NCI-H524 treated with DMSO at 0.1 percent for 48 hours (cell line): ENCODE measurements around the gene EPHB3.
A peak's percentile ranks its signal among the peaks of the same experiment; 100 is the strongest.

Experiments
- DNase-seq: peaks from one replicate; lab custom pipeline; 2025; lab: John Stamatoyannopoulos, UW

The EPHB3 gene

DNA sequence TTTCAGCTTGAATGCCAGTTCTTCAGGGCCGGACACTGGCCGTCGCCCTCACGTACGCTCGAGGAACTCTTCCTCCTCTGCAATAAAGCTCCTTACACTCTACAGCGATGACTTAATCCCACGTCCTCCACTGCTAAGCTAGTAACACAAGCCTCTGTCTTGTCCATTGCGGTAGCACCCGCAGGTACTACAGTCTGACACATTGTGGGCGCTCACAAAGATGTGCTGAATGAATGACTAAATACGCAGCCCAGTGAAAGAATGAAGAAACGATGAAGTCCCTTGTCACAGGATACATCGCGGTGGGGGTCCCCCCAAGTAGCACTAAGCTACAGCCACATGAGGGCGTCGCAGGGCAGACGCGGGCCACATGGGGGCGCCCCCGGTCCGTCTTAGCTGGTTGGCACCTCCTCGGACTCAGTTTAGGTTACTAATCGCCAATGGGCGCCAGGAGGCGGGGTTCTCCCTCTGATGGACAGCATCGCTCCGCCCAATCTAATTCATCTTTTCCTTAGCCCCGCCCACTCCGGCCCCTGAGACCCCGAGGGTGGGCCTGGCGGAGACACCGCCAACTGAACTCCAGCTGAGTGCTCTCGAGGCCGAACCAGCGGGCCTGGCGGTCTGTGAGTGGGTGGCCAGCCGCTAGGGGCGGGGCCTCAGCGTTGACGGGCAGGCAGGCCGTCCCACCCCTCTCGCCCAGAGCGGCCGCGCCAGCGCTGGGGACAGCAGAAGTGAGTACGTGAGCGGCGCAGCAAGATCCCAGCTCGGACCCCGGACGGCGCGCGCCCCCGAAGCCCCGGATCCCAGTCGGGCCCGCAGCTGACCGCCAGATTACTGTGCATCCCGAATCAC, at the start of gene EPHB3:
TSS of gene EPHB3 (plus strand) at position 725 of the 852 bp plus-strand sequence. CDS start 451 bp downstream, outside the sequence.
- DNase-seq = peak; percentile 96

DNA sequence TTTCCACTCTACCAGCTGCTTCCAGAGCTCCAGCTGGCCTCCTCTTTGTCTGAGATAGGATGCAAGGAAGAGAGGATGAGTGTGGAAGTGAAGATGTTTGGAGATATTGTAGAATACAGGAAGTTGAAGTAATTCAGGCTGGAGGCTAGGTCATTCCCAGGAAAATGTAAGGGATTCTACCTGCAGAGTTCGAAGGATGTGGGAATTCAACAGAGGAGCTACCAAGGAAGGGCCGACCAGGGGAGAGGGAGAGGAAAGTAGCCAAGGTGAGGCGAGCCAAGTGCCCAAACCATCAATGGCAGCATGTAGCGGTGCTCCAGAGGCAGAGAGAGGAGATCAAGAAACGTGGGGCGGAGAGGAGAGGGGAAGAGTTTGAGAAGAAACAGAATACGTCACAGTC, 49.0 kb upstream of the EPHB3 start:
- no peak for DNase-seq

DNA sequence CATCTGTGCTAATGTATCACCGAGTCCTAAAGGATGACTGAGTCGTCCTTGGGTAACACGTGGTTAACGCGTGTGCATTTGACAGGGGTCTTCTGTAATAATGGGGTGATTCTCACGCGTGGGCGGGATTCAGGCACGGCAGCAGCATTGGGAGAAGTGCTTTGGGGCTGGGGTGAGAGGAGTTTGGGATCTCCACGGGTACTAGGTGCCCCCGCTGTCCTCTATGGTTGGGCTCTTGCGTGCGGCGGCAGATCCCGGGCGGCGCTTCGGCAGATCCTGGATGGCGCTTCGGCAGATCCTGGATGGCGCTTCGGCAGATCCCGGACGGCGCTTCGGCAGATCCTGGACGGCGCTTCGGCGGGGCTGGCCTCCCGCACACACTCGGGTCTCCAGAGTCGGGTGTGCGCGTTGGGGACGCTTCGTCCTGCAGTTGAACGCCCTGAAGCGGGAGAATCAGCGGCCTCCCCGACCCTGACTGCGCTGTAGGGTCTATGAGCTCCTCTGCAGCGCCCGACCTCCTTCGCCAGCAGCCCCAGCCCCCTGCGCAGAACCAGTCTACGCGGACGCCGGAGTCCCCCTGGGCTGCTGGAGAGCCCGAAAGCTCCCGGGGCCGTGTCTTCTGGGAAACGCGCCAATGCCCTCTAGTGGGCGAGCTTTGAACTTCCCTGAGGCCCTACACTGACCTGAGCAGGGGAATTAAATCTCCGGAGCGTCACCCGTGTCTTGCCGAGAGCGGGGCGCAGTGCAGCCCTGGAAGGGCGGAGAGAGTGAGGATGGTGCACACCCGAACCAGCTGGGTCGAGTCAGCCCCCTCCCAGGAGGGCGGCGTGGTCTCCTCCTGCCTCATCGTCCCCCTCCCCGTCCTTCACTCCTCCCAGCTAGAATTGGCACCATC, 48.1 kb upstream of the EPHB3 start:
- DNase-seq = peak; percentile 53

DNA sequence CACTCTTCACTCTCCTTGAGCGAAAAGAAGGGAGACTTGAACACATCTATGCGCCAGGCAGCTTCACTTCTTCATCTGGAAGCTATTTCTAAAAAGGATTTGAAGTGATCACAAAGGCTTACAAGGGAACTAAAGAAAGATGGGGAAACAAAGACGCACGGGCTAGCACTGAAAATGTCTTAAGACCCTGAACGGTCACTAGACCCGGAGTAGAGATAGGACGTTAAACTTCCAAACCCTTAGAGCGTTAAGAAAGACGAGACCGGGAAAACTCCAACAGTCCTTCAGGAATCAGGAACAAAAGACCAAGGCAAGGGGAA, 47.5 kb upstream of the EPHB3 start:
- no peak for DNase-seq

DNA sequence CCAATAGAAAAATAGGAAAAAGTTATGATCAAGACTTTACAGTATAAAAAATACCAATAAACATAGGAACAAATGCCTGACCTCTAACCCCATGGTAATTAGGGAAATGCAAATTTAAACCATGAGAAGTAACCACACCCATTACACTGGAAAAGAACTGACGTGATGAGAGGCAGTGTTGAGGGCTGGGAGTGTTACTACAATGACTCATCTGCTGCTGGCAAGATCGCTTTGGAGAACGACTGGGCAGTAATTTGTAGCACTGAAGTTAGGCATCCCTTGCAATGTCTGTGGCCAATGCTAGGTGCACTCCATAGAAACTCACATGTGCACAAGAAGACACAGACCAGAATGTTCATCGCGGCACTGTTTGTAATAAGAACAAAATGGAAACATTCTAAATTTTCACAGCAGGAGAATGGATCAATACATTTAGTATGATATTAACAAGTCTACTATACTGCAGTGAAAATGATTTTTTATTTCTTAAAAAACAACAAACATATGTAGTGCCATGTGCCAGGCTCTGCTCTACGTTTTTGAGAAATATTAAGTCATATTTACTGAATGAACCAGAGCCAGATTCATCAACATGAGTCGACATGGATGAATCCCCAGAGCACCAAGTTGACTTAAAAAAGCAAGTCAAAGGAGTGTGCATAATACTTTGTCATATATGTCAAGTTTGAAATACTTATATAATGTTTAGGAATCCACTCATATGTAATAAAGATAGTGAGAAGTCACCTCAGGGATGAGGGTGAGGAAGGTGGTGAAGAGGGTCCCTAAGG, 37.6 kb upstream of the EPHB3 start:
- DNase-seq = no peak

DNA sequence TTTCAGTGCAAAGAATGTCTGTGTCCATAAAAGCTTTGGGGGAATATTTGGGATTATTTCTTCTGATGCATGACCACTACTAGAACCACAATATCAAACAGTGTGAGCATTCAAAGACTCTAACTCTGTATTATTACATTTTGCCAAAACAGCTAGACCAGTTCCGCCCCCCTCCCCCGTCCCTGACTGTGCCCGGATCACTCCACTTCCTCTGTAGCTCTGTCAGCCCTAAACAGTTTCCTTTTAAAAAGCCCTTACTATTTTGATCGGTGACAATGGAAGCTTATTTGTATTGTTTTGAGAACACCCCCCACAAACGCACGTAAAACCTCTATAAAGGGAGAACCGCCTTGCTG, 36.6 kb upstream of the EPHB3 start:
- DNase-seq = no peak

DNA sequence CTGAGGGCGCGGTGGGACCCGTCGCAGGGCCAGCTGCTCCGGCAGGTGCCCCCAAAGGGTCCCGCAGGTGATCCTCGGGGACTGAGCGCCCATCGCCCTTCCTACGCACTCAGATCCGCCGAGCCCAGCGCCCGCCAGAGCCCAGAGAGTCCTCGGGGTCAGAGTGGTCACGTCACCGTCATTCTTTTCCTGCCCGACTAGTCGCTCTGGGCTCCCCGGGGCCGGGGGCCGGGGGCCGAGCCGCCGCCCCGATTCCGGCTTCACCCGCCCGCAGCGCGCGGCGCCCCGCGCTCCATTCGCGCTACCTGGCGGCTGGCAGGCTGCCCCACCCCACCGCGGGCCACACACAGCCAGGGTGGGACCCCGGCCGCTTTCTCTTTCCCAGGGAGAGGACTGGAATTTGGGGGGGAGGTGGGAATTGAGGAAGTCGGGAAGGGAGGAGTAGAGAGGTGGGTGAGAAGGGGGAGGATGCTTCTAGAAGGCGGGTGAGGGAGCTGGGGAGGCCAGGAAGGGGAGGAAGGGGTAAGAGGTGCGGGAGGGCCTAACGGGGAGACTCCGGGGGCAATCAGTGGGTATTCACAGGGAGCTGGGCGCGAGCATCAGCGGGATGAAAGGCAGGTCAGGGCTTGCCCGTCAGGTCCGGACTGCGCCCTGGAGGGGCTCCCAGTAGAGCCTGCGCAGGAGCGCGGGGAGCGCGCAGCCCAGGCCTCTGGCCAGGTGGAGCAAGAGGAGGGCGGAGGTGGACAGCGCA, 36.1 kb upstream of the EPHB3 start:
- no peak for DNase-seq

DNA sequence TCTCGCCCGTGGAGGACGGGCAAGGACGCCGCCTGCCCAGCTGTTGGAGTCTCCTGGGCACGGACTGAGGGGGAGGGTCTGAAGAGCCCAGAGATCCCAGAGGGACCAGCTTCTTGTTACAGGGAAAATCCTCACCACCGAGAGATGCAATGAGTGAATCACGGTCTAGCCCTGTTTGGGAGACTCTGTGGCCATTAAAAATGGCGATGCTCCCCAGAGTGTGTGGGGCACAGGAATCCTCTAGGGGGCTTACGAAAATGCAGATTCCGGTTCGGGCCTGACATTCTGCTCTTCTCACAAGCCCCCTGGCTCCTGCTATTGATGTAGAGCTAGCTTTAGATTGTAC, 35.5 kb upstream of the EPHB3 start:
- no peak for DNase-seq

DNA sequence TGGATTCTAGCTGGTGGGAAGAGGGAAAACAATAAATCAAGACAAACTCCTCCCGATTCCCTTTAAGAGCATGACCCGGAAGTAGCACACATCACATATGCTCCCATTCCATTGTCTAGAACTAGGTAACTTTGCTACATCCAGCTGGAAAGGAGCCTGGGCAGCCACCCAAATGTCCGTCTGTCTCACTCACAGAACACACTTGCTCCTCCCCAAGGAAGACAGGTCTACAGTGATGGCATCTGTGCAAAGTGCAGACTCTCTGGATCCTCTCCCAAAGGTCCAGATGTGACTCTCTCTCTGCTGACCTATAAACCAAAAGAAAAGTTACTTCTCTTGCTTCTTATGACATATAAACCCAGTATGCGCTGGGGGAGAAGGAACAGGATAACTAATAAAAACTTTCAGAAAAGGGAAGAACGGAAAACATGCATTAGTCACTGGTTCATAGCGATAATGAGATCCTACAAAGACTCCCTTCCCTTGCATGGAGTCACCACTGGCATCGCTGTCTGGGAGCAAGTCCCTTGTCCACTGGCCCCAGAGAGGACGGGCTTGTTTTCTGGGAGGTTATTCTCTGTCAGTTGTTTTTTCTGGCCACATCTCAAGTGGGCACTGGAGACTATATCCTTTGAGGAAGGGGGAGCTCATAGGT, 29.8 kb upstream of the EPHB3 start:
- no peak for DNase-seq

DNA sequence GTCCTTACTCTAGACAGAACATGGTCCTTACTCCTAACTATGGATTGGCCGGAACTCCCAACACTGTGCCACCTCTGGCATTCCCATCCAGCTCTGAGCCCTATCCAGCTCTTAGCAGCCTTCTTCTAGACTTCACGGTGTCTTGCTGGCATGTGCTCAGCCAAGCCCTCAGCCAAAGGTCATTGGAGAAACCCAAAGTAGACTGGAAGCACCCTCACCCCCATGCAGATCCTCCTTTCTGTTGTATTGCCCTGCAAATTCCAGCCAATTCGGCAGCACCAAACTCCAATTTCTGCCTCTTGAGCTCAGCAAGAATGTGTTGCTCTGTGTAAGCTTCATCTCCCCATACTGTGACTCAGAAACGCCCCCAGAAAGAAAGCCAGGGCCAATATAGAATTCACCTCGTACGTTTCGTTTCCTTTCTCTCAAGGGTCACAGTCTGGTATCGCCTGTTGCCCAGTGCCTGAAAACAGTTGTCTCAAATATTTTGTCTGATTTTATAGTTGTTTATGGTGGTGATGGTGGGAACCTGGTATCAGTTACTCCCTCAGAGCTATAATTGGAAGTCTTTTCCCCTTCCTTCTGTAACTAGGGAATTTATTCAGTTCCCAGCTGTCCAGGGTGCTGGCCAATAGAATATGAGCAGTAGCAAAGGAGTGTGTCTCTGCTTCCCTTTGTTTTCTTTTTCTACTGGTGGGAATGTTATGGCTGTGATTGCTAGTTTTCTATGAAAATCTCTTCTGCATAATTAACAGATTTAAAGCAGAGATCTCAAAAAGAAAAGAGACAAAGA, 28.4 kb upstream of the EPHB3 start:
- DNase-seq = no peak

DNA sequence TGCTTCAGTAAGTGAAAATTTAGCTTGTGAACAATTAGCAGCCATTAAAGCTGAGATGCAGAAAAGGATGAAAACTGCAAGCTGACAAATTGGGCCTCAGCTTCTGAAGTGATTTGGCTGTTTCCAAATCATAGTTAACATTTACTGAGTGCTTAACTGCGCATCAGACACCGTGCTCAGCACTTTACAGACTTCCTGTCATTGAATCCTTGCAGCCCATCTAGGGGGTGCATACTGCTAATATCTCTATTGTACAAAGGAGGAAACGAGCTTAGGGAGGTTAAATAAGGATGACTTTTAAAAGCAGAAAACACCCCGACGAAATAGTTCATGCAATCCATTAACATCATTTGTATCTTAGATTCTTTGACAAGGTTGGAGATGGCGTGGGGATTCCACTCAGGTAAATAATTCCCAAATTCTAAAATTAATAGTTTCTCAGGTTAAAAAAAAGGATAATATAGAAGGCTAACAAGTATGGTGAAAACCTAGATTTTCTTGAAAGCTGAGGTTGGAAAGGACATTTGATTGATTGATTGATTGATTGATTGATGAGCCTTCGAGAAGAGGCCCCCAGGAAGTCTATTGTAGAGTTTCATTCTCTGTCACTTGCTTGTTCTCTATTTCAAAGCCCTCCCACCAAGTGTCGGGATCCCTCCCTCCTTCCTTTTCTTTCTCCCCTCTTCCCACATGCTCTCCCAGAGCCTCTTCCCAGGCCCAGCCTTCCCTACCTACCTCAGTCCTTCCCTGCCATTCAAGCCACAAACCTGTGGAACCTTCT, 23.5 kb upstream of the EPHB3 start:
- no peak for DNase-seq

DNA sequence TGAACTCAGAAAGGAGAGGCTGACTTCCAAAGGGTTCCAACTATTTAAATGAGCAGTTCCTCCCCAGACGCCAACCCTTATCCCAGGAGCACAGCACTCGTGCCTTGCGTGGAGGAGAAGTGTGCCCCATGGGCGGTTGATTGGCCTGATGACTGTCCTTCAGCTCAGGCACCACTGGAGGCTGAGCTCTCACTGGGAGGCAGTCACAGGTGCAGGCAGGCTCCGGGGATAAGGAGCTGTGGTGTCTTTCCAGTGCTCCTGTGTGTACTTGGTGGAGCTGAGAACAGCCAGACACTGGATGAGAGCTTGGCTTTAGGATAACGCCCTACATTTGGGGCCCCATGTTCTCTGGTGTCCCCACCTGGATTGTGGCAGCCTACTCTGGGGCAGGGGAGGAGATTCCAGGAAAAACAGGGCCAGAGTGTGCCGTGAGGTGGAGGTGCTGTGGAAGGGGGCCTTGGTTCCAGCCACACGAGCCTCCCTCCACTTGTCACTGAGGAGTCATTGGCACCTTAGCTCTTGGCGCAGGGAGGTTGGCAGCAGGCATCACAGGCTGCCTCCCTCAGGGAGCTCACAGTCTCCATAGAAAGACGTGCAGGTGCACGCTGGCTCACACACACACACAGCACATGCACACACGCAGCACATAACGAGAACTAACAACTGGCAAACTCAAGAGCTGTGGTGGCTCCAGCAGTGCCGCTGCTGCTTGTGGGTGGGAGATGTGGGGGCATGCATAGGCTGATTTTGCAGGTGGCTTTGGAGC, 22.7 kb upstream of the EPHB3 start:
- DNase-seq = no peak

DNA sequence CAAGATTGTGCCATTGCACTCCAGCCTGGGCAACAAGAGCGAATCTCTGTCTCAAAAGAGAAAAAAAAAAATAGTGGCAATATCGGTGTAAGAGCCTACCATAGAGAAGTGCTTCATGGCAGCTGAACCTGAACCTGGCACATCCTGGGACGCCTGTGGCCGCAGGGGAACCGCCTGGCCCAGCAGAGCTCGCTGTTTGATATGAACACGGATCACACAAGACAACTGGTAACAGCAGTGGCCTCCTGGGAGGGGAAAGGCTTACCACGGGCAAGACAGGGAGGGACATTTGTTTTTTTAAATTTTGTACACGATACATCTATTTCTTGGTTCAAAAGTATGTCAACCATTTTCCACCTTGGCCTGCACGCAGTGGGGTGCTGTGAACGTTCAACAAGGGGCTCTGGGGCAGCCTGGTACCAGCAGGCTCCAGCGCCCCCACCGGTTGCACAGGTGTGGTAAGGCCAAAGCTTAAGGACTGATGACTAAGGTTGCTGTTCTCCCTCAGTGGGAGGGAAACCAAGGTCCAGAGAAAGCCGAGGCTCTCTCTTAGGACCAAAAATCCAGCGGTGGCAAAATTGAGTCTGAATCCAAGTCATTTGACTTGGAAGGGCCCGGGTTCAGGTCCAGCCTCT, 21.7 kb upstream of the EPHB3 start:
- DNase-seq = no peak

DNA sequence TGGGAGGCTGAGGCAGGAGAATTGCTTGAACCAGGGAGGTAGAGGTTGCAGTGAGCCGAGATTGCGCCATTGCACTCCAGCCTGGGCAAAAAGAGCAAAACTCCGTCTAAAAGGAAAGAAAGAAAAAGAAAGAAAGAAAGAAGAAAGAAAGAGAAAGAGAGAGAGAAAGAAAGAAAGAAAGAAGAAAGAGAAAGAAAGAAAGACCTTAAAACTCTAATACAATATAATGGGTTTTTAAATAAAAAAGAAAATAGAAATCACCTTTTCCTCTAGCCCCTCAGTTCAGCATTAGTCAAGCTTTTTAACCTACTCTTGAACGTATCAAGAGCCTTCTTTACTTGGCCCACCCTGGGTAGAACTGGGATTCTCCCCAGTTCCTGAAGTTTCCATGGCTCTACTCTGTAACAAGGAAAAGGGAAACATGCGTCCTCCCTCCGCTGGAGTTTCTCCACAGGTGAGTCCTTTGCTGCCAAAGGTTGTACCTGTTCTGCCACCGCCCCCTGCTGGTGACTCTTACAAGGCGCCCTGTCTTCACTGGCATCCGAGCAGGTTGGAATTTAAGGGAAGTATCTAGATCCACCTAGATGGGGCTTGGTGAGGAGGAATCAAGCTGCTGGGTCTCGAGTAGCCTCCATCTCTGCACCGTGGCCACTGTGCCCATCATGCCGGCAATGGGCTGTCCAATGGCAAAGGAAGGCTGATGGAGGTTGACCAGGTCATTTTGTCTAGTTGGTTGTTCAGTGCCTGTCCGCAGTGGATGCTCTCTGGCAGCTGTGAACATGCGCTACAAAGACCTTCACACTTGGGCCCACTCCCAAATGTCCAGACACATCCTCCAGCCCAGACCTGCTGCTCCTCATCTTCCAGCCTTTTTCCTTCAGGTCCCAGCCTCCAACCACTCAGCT, 20.6 kb upstream of the EPHB3 start:
- peak; percentile 26 for DNase-seq

DNA sequence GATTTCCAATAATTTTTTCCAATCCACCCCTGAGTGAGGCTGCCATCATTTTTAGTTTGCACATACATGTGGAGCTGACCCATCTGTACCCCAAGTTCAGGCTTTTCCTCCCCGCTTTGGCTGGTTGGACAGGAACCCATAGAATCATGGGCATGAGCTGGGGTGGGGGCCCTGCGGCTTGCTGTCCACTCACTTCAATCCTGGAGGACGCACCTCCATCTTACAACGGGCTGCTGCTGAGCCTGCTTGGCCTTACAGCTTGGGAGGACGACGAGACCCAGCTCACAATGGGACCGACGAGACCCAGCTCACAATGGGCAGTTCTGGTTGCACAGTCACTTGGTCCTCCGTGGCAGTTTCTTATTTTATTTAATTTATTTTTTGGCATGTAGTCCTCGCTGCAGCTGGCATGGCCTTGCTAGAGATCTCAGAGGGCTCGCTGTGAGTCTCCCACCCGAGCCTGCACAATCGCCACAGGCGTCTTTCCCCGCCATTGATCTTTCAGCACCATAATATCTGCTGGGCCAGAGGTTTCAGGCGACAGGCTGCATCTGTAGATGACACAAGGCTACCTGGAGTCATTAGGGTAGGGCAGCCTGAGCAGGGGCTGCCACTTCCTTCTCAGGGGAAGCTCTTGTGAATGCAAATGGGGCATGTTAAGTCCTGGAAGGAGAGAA, 19.6 kb upstream of the EPHB3 start:
- no peak for DNase-seq

DNA sequence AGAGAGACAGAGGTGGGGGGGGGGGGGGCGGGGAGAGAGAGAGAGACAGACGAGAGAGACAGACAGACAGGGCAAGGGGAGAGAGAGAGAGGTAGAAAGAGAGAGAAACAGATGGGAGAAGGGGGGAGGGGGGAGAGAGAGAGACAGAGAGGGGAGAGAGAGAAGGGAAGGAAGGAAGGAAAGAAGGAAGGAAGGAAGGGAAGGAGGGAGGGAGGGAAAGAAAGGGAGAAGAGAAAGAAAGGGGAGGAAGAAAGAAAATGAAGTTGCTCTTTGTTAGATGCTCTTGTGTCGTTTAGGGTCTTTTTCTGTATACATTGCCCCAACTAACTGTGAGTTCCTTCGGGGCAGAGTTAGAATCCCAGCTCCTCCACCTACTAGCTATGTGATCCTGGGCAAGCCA, 19.0 kb upstream of the EPHB3 start:
- no peak for DNase-seq

DNA sequence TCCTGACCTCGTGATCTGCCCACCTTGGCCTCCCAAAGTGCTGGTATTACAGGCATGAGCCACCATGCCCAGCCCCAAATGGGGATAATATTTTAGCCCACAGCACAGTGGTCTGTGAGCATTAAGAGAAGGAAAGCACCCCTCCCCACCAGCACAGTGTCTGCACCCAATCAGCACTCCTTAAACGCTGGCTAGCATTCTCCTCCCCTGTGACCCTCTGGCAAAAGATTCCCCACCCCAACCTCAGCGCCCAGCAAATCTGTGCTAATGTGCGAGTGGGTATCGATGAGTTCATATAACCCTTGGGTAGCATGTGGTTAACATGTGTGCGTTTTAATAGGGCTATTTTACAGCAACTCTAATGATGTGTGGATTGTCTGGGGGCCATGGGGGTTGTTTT, 18.3 kb upstream of the EPHB3 start:
- DNase-seq = no peak
